Measurements from ENCODE around the gene RPTOR.
"Not testable (repeated sequence)": the region's sequence is repeated elsewhere in the genome, so short reads cannot be mapped to it uniquely, and the experiment has no call there.

RPTOR gene

GRCh38 chr17:80872501-80873306 lies 328.1 kb downstream of the RPTOR start:
- DNase-seq = no peak

GRCh38 chr17:80873307-80873951 lies 328.8 kb downstream of the RPTOR start:
- no peak for DNase-seq

GRCh38 chr17:80874866-80875445 lies 330.3 kb downstream of the RPTOR start:
- no peak for DNase-seq

- DNase-seq = not testable (repeated sequence)
Observed at GRCh38 chr17:80875480-80875995, 330.9 kb downstream of the RPTOR start.

DNA sequence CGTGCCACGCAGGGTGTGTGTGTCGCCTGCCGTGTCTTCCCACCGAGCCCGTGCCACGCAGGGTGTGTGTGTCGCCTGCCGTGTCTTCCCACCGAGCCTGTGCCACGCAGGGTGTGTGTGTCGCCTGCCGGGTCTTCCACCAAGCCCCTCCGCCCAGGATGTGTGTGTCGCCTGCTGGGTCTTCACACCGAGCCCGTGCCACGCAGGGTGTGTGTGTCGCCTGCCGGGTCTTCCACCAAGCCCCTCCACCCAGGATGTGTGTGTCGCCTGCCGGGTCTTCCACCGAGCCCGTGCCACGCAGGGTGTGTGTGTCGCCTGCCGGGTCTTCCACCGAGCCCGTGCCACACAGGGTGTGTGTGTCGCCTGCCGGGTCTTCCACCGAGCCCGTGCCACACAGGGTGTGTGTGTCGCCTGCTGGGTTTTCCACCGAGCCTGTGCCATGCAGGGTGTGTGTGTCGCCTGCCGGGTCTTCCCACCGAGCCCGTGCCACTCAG lies 331.9 kb downstream of the RPTOR start:
- not testable (repeated sequence) for DNase-seq

GRCh38 chr17:80876950-80877728 lies 332.5 kb downstream of the RPTOR start:
- peak; percentile 50 to 64 for DNase-seq

DNA sequence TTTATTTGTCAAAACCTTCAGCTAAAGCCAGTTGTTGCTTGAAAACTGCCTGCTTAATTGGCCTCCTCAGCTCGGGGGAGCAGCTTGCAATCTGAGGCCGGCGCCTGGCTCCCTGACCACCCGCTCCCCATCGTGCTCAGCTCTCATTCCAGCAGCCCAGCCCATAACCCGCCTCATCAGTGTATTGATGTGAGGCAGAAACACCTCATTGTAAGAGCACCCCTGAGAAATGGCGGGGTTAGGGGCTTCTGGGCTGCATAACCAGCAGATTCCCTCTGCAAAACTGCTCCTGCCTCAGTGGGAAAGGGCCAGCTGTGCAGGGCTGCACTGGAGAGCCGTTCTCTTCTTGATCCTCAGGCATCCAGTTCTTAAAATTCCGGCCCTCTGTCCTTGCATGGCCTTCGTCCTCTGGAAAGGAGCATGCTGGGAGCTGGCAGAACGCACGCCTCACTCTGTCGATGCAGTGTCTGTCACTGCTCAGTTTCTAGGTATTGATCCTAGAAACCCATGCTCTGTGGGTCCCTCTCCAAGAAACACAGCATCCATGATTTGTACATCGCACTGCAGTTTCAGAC lies 333.2 kb downstream of the RPTOR start:
- no peak for DNase-seq

GRCh38 chr17:80878876-80879722 lies 334.5 kb downstream of the RPTOR start:
- no peak for DNase-seq

GRCh38 chr17:80879723-80880647 lies 335.3 kb downstream of the RPTOR start:
- peak in 1 of 2 experiments; percentile 26 for DNase-seq

GRCh38 chr17:80880648-80880985 lies 336.0 kb downstream of the RPTOR start:
- DNase-seq = no peak

DNA sequence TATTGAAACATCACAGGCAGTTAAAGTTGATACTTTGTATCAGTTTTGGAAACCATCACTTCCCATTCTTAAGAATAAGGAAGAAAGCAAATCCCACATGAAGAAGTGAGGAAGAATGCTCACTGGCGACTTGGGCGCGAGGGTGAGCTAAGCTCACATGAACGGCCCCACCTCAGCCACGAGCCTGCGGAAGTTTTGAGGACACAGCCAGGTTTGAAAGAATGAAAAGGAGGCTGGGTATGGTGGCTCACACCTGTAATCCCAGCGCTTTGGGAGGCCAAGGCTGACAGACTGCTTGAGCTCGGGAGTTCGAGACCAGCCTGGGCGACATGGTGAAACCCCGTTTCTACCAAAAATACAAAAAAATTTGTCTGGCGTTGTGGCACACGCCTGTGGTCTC lies 336.7 kb downstream of the RPTOR start:
- no peak for DNase-seq

GRCh38 chr17:80882323-80882722 lies 337.7 kb downstream of the RPTOR start:
- DNase-seq = no peak

DNA sequence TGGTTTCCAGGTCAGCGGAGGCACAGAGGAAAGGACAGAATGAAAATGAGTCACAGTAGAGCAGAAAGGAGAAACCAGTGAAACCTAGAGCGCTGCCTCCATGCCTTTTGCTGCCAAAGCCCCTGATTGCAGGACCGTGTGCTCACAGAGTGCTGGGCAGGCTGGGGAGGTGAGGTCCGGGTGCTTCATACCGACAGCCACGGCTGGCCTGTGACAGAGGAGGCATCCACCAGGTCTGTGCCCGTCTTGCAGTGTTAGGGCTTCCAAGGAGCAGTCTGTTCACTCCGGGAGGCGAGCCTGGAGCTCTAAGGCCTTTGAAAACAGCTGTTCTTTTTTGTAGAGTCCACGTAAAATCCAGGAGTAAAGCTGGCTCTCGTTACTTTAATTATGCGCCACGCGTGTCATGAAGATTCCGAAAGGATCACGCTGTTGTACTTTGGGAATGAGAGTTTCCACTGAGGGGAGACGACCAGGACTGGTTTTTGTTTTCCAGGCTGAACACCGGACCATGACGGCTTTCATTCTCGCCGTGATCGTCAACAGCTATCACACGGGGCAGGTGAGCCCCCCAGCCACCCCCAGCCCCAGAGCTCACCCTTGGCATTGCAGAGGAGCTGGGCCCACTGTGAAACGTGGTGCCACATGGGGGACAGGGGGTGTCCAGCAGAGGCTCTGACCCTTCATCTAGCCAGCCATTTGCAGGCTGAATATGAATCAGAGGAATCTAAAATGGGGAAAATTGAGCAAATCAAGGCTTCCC lies 338.5 kb downstream of the RPTOR start:
- DNase-seq = no peak

DNA sequence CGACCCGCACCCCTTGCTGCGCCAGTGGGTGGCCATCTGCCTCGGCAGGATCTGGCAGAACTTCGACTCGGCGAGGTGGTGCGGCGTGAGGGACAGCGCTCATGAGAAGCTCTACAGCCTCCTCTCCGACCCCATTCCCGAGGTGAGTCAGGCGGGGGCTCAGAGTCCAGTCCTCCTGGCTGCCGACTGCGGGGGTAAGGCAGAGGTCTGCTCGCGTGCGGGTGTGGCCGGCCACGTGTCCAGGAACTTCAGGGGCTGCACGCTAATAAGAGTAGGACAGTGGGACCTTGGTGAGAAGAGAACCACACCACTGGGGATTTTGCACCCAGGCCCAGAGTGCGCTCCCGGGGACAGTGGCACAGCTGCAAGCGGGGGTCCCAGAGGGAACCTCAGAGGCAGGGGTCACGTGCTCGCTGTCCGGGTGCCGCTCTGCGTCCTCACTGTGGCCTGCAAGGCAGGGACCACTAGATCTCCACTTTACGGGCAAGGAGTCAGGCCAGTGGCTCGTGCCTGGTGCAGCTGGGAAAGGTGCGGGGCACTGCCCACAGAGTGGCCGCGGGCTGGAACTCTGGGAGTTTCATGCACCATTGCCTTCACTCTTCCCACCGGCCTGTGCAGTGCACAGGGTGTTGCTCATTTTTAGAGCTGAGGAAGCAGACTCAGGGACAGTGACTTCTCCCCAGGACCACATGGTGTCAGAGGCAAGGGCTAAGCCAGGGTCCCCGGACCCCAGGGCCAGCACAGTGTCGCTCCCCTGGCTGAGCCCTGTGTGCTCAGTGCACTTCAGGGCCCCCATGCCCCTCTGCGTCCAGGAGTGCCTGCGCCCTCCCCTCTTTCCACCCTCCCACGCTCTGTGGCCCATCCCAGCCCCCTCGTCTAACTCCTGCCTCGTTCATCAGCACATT lies 339.4 kb downstream of the RPTOR start:
- no peak for DNase-seq

DNA sequence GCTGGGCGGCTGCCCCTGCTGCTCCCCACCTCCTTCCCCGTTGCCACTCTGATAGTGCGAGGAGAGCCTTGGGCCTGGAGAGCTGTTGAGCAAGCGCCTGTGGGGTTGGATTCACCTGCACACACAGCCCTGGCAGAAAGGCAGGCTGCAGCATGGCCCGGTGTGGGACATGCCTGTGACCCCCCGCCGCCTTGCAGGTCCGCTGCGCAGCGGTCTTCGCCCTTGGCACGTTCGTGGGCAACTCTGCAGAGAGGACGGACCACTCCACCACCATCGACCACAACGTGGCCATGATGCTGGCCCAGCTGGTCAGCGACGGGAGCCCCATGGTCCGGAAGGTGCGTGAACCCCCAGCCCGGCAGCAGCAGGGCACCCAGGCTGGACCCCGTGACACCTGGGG lies 340.2 kb downstream of the RPTOR start:
- no peak for DNase-seq

- no peak for DNase-seq
Observed at GRCh38 chr17:80885947-80886582, 341.4 kb downstream of the RPTOR start.

GRCh38 chr17:80886641-80887573 lies 342.3 kb downstream of the RPTOR start:
- no peak for DNase-seq

Data from stimulated activated CD4-positive, alpha-beta T cell treated with anti-CD3 and anti-CD28 coated beads, Interleukin-4, amount 100 ng/mL, for 4 hours (primary cell).